Cardiac muscle cell (in vitro differentiated cells and primary cell): ENCODE data around the gene IL17B. TPM values are rescaled to one million over a fixed set of nuclear protein-coding genes. Genes with fewer than 3 reads are reported as not detected.

ENCODE experiments used
- DNase-seq, 2 donors: peaks; one replicate each; pipeline versions ENCODE4 v3.0.0 to v3.0.0-alpha.2; 2010 to 2017; ENCODE audit warnings: low read depth in 1 of 2, low spot score in 1 of 2
- H3K27ac ChIP-seq: fragments of 200-600 bp; sonication (generic); 2 replicates; pipeline ENCODE4 v1.5.1; 2016
- H3K27me3 ChIP-seq: fragments of 200-600 bp; sonication (generic); 2 replicates; pipeline ENCODE4 v1.6.0; 2016; ENCODE audit warnings: control low read depth
- H3K36me3 ChIP-seq: fragments of 200-600 bp; sonication (generic); 2 replicates; pipeline ENCODE4 v1.5.1; 2016; ENCODE audit warnings: control low read depth
- H3K4me1 ChIP-seq: fragments of 200-600 bp; sonication (generic); 2 replicates; pipeline ENCODE4 v1.8.1; 2017; ENCODE audit warnings: low read depth, mild to moderate bottlenecking, mixed run types
- H3K4me3 ChIP-seq: fragments of 200-600 bp; sonication (generic); 2 replicates; pipeline ENCODE4 v1.5.1; 2016; ENCODE audit warnings: mild to moderate bottlenecking
- H3K9me3 ChIP-seq: fragments of 200-600 bp; sonication (generic); 2 replicates; pipeline ENCODE4 v1.5.1; 2017; ENCODE audit warnings: low read depth, mild to moderate bottlenecking, control low read depth
- polyA plus RNA-seq: library from polyadenylated mRNA; unstranded; fragments of >200 nt; fragmentation: Nextera tagmentation; extraction: Ambion mirVana; gene quantifications from 2 replicates; pipeline ENCODE4 v1.2.1, GENCODE V29; 2016
- total RNA-seq: library from RNA; depleted of rRNA; stranded (reverse); fragments of >200 nt; gene quantifications from 2 replicates; pipeline ENCODE4 v1.2.3, GENCODE V29; 2016
- TF ChIP-seq, protein P1 (sequence below): IDR thresholded peaks from 2 replicates; pipeline ENCODE4 v1.5.1; 2012; ENCODE audit warnings: low read depth, mild to moderate bottlenecking, low read length

The IL17B gene
- total and polyA plus RNA-seq, 2 experiments from 2014 or later: 3.9 to 9.0 TPM

DNA sequence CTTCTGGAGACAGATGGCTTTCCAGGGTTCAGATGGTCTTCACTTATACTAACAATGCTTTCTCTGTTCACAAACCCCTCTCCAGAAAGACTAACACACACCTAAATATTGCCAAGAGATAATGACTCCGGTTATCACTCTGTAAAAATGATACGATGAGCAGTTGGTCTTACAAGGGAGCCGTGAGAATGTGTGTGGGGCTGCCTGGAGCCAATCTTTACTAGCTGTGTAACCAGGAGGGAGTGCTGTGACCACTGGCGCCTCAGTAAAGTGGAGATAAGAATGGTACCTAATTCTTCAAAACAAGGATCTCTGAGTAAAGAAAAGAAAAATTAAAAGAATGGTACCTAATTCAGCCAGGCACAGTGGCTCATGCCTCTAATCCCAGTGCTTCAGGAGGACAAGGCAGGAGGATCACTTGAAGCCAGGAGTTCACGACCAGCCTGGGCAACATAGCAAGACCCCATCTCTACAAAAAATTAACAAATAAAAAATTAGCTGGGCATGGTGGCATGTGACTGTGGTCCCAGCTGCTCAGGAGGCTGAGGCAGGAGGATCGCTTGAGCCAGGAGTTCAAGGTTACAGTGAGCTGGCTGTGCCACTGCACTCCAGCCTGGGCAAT, 39.9 kb upstream of the IL17B start:
- Histone ChIP-seq H3K4me3 (no peak overlapping the region), H3K9me3 (no peaks in the 10 kb centered on the region), H3K36me3 (peaks cover 5% of the 10 kb centered on the region), H3K27me3 (no peaks in the 10 kb centered on the region), H3K27ac (peak overlapping the region; percentile 100), H3K4me1 (peaks cover 90% of the 10 kb centered on the region)
- DNase-seq: no peak
- TF ChIP-seq, protein P1, sequence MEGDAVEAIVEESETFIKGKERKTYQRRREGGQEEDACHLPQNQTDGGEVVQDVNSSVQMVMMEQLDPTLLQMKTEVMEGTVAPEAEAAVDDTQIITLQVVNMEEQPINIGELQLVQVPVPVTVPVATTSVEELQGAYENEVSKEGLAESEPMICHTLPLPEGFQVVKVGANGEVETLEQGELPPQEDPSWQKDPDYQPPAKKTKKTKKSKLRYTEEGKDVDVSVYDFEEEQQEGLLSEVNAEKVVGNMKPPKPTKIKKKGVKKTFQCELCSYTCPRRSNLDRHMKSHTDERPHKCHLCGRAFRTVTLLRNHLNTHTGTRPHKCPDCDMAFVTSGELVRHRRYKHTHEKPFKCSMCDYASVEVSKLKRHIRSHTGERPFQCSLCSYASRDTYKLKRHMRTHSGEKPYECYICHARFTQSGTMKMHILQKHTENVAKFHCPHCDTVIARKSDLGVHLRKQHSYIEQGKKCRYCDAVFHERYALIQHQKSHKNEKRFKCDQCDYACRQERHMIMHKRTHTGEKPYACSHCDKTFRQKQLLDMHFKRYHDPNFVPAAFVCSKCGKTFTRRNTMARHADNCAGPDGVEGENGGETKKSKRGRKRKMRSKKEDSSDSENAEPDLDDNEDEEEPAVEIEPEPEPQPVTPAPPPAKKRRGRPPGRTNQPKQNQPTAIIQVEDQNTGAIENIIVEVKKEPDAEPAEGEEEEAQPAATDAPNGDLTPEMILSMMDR: no peak

DNA sequence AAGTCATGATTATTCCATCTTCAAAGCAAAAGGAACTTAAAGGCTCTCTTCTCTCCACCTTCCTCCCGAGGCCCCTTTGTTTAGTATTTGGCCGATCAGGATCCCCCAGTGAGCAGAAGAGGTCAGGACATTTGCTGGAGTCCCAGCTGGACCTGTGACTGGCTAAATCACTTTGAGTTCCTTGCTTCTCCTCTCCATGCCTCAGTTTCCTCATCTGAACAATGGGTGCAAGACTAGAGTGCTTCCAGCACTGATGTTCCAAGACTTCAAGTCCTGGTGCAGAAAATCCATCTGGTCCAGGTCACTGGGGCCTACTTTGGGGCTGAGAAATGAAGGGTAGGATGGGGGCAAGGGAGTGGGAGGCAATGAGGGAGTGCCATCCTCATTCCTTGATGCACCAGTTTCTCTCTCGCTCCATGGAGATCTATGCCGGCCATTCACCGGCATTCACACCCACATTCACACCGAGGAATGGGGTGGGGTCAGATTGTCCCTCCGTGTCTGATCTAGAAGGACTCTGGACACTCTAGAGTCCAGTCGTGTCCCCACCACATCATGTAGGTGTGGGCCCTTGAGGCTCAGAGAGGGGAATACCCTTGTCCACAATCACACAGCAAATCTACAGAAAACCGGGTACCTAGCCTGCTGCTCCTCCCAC, 38.7 kb upstream of the IL17B start:
- no peak for DNase-seq
- Histone ChIP-seq H3K4me1 (peaks cover 85% of the 10 kb centered on the region), H3K27ac (peak overlapping the region; percentile 100)

GRCh38 chr5:149416987-149417710, 38.1 kb upstream of the IL17B start:
- no peak overlapping the region for H3K4me3 ChIP-seq
- peak overlapping the region; percentile 100 for H3K27ac ChIP-seq
- peaks cover 83% of the 10 kb centered on the region for H3K4me1 ChIP-seq
- TF ChIP-seq, protein P1: no peak
- H3K36me3 ChIP-seq: no peaks in the 10 kb centered on the region
- H3K9me3 ChIP-seq: no peaks in the 10 kb centered on the region
- no peaks in the 10 kb centered on the region for H3K27me3 ChIP-seq
- DNase-seq: peak; percentile 58 to 95

More for the DNA sequence above, 38.7 kb upstream of the IL17B start:
- H3K27me3 ChIP-seq: no peaks in the 10 kb centered on the region
- H3K4me3 ChIP-seq: no peak overlapping the region
- H3K9me3 ChIP-seq: no peaks in the 10 kb centered on the region
- TF ChIP-seq, protein P1: no peak
- no peaks in the 10 kb centered on the region for H3K36me3 ChIP-seq

DNA sequence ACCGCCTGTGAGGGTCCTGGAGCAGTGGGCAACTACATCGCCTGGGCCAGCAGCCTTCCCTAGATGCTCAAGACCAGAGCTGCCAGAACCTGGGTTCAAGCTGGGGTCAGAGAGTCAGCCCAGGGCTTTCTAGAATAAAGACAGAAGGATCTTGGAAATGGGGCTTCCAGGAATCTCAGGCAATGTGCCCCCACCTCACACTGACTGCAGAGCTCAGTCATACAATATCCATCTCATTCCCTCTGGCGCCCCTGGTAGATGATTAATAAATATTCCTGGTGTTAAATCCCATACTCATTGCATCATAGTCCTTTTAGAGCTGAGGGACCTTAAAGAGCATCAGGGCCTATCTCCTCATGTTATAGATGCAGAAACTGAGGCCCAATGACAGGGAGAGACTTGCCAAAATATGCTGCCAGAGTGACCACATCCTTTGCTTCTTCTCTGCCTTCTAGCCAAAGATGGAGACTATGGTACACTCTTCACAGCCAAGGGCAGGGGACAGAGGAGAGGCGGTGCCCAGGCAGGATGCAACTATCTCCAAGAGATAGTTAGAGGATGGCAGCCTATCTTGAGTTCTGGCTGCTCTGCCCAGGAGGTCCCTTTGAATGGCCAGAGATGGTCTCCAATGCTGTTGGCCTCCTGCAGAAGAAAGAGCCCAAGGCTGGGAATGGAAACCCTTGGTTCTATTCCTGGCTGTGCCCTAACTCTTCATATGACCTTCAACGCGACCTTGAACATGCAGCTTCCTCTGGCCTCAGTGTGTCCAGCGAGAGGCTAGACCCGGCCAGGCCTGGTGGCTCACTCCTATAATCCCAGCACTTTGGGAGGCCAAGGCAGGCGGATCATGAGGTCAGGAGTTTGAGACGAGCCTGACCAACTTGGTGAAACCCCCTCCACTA, 36.2 kb upstream of the IL17B start:
- Histone ChIP-seq H3K27me3 (no peaks in the 10 kb centered on the region), H3K36me3 (no peaks in the 10 kb centered on the region), H3K27ac (peak overlapping the region; percentile 100), H3K4me1 (peaks cover 74% of the 10 kb centered on the region), H3K9me3 (no peaks in the 10 kb centered on the region), H3K4me3 (no peak overlapping the region)
- TF ChIP-seq, protein P1: no peak
- peak in 1 of 2 donors; percentile 28 for DNase-seq
